ENCODE results near the gene SSTR4.

DNA sequence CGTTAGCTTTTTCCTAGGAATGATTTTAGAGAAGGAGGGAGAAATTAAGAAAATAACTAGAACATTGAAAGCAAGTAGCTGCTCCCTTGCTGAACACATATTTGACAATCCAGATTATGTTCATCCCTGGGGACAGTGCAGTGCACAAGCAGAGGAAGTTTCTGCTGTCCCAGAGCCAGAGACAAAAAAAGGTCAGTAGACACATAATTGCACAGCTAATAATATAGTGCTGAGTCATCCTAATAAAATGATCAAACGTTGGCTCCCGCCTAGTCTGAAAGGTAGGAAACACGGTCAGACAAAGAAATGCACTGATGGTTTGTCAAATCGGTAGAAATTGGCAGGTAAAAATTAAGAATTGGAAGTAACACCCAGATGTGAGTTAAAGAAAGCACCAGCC is 21.7 kb upstream of the SSTR4 start:
- TF ChIP-seq ATF7 (IDR thresholded peaks at IDR 0.05) = no peak
- TF ChIP-seq HSF4 (CRISPR knock-in tag; IDR thresholded peaks at IDR 0.05; ENCODE audit: borderline replicate concordance) = no peak
- TF ChIP-seq SIN3A (IDR thresholded peaks at IDR 0.05; ENCODE audit: borderline replicate concordance in 2 of 2, control insufficient read depth in 1 of 2, low read depth in 2 of 2, low read length in 2 of 2) = no peak
- TF ChIP-seq, protein P1, sequence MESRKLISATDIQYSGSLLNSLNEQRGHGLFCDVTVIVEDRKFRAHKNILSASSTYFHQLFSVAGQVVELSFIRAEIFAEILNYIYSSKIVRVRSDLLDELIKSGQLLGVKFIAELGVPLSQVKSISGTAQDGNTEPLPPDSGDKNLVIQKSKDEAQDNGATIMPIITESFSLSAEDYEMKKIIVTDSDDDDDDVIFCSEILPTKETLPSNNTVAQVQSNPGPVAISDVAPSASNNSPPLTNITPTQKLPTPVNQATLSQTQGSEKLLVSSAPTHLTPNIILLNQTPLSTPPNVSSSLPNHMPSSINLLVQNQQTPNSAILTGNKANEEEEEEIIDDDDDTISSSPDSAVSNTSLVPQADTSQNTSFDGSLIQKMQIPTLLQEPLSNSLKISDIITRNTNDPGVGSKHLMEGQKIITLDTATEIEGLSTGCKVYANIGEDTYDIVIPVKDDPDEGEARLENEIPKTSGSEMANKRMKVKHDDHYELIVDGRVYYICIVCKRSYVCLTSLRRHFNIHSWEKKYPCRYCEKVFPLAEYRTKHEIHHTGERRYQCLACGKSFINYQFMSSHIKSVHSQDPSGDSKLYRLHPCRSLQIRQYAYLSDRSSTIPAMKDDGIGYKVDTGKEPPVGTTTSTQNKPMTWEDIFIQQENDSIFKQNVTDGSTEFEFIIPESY (CRISPR knock-in tag; IDR thresholded peaks at IDR 0.05) = no peak
- TF ChIP-seq, protein P2, sequence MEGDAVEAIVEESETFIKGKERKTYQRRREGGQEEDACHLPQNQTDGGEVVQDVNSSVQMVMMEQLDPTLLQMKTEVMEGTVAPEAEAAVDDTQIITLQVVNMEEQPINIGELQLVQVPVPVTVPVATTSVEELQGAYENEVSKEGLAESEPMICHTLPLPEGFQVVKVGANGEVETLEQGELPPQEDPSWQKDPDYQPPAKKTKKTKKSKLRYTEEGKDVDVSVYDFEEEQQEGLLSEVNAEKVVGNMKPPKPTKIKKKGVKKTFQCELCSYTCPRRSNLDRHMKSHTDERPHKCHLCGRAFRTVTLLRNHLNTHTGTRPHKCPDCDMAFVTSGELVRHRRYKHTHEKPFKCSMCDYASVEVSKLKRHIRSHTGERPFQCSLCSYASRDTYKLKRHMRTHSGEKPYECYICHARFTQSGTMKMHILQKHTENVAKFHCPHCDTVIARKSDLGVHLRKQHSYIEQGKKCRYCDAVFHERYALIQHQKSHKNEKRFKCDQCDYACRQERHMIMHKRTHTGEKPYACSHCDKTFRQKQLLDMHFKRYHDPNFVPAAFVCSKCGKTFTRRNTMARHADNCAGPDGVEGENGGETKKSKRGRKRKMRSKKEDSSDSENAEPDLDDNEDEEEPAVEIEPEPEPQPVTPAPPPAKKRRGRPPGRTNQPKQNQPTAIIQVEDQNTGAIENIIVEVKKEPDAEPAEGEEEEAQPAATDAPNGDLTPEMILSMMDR (IDR thresholded peaks at IDR 0.05 in 2 of 3, conservative IDR thresholded peaks at IDR 0.05 in 1 of 3; ENCODE audit: insufficient read depth in 2 of 3, low read depth in 1 of 3, low read length in 3 of 3) = no peak
